Activated B cell treated with CpG ODN at 0.5 μM for 24 hours (primary cell): ENCODE measurements around the gene ANKRD13D. TPM values are rescaled to one million over a fixed set of nuclear protein-coding genes. Genes with fewer than 3 reads are reported as not detected.

Experiments
- ATAC-seq: fragments of 200-7000 bp; cut with Tn5 transposase; one replicate; pipeline ENCODE4 v1.10.0; 2021; ENCODE audit warnings: low read depth, mild to moderate bottlenecking, moderate library complexity
- CTCF ChIA-PET: fragments of 350-600 bp; sonication (Branson Sonifier 250); formaldehyde crosslinking; loops from one replicate; lab custom pipeline; 2021; ENCODE audit warnings: antibody characterized with exemption; lab: Charles Lee
- POLR2A ChIA-PET: fragments of 350-600 bp; sonication (Branson Sonifier 250); formaldehyde crosslinking; loops from one replicate; lab custom pipeline; 2021; ENCODE audit warnings: antibody characterized with exemption; lab: Charles Lee
- DNase-seq: peaks from one replicate; pipeline ENCODE4 v3.0.0; 2022
- H3K27ac Mint-ChIP-seq: one replicate; pipeline ENCODE4 v1.8.0; 2020; ENCODE audit warnings: mixed read lengths
- H3K27me3 Mint-ChIP-seq: one replicate; pipeline ENCODE4 v1.8.0; 2021; ENCODE audit warnings: mixed read lengths
- H3K36me3 Mint-ChIP-seq: one replicate; pipeline ENCODE4 v1.8.0; 2021; ENCODE audit warnings: low read depth, mixed read lengths
- H3K4me1 Mint-ChIP-seq: one replicate; pipeline ENCODE4 v1.8.0; 2021; ENCODE audit warnings: mixed read lengths
- H3K4me3 Mint-ChIP-seq: one replicate; pipeline ENCODE4 v1.8.0; 2020; ENCODE audit warnings: mild to moderate bottlenecking, mixed read lengths
- H3K9me3 Mint-ChIP-seq: one replicate; pipeline ENCODE4 v1.8.0; 2020; ENCODE audit warnings: mixed read lengths
- intact Hi-C: fragments of 100-400 bp; cut with micrococcal nuclease; formaldehyde crosslinking; loops from one replicate; pipeline ENCODE4 v1.15.1; 2024
- total RNA-seq: library from RNA; stranded (reverse); gene quantifications from 2 replicates; pipeline ENCODE4 v1.2.3, GENCODE V29; 2022
- TF ChIP-seq, protein P1 (sequence below): fragments of 200-600 bp; IDR thresholded peaks from one replicate; pipeline ENCODE4 v1.8.0; 2022; ENCODE audit warnings: antibody characterized with exemption, mild to moderate bottlenecking

Gene ANKRD13D
- total RNA-seq, 1 donor from 2014 or later: 116 TPM

DNA sequence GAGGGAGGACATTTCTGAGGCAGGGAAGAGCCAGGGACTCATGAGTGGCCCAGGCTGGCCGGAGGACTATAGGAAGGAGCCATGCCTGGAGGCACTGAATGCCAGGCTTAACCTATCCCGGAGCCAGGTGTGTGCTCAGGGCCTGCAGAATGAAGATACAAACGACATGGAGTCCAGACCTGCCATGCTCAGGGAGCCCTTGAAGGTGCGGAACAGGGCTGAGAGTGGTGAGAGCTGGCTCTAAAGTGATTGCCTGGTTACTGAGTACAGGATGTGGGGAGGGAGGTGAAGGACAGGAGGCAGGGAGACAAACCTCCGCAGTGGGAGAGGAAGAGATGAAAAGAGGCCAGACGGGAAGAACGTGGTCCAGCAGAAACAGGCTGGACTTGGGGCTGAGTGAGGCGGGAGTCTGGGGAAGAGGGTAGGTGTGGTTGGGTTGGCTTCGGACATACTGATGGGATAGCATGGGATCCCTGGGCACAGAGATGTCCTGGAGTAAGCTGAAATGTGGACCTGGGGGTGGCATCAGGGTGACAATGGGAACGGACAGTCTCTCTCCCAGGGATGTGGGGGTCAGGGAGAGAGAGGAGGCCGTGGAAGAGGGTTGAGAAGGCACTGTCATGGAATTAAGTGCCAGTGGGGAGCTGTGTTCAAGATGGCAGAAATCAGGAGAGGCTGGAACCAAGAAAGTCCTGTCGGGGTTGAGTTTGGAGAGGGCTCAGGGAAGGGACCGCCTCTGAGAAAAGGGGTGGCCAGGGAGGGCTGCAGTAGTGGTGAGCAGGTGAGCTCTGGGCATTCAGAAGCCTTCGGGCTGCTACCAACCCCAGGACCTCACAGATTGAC lies 1.5 kb upstream of the ANKRD13D start:
- Mint-ChIP-seq H3K4me3 (peak overlapping the region; percentile 80), H3K9me3 (no peaks in the 10 kb centered on the region), H3K4me1 (peaks cover 39% of the 10 kb centered on the region), H3K27ac (peak overlapping the region; percentile 98), H3K36me3 (peaks cover 61% of the 10 kb centered on the region), H3K27me3 (no peaks in the 10 kb centered on the region)
- POLR2A ChIA-PET: interaction anchor here (0.6 to 8.7 kb wide), 20 partner anchors 10 to 327 kb away, joined by 3 to 280 read pairs (median 14); partner anchors contain the start of genes CLCF1, GRK2, KDM2A and POLD4
- ATAC-seq (no peak), DNase-seq (no peak)
- TF ChIP-seq, protein P1, sequence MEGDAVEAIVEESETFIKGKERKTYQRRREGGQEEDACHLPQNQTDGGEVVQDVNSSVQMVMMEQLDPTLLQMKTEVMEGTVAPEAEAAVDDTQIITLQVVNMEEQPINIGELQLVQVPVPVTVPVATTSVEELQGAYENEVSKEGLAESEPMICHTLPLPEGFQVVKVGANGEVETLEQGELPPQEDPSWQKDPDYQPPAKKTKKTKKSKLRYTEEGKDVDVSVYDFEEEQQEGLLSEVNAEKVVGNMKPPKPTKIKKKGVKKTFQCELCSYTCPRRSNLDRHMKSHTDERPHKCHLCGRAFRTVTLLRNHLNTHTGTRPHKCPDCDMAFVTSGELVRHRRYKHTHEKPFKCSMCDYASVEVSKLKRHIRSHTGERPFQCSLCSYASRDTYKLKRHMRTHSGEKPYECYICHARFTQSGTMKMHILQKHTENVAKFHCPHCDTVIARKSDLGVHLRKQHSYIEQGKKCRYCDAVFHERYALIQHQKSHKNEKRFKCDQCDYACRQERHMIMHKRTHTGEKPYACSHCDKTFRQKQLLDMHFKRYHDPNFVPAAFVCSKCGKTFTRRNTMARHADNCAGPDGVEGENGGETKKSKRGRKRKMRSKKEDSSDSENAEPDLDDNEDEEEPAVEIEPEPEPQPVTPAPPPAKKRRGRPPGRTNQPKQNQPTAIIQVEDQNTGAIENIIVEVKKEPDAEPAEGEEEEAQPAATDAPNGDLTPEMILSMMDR: no peak
- intact Hi-C loops: loop anchor here (1.0 to 5.0 kb wide), 5 partner anchors 10 to 65 kb away; partner anchors contain the start of gene POLD4
- CTCF ChIA-PET: interaction anchor here (0.7 to 3.5 kb wide), 9 partner anchors 10 to 94 kb away, joined by 3 to 20 read pairs (median 7); no protein-coding TSS in a partner anchor

DNA sequence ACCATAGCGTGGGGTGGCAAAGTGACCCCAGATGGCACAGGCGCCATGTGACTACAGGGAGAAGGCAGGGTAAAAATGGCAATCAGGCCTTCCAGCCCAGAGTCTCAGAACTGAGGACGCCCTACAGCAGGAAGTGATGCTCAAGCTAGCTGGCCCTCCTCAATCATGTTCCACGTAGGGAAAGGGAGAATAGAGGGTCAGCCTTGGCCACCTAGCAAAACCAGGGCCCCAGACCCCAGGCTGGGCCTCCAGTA lies 978 bp upstream of the ANKRD13D start:
- Mint-ChIP-seq H3K36me3 (peaks cover 61% of the 10 kb centered on the region), H3K9me3 (no peaks in the 10 kb centered on the region), H3K27me3 (no peaks in the 10 kb centered on the region), H3K27ac (peak overlapping the region; percentile 98), H3K4me1 (peaks cover 45% of the 10 kb centered on the region), H3K4me3 (peak overlapping the region; percentile 80)
- TF ChIP-seq, protein P1: no peak
- DNase-seq: no peak
- ATAC-seq: no peak
- POLR2A ChIA-PET: interaction anchor here (0.6 to 8.7 kb wide), 21 partner anchors 10 to 326 kb away, joined by 3 to 280 read pairs (median 13); partner anchors contain the start of genes CLCF1, GRK2, KDM2A and POLD4
- CTCF ChIA-PET: interaction anchor here (0.7 to 3.5 kb wide), 10 partner anchors 10 to 93 kb away, joined by 3 to 20 read pairs (median 9); no protein-coding TSS in a partner anchor
- intact Hi-C loops: loop anchor here (1.0 to 5.0 kb wide), 5 partner anchors 11 to 64 kb away; partner anchors contain the start of gene POLD4

DNA sequence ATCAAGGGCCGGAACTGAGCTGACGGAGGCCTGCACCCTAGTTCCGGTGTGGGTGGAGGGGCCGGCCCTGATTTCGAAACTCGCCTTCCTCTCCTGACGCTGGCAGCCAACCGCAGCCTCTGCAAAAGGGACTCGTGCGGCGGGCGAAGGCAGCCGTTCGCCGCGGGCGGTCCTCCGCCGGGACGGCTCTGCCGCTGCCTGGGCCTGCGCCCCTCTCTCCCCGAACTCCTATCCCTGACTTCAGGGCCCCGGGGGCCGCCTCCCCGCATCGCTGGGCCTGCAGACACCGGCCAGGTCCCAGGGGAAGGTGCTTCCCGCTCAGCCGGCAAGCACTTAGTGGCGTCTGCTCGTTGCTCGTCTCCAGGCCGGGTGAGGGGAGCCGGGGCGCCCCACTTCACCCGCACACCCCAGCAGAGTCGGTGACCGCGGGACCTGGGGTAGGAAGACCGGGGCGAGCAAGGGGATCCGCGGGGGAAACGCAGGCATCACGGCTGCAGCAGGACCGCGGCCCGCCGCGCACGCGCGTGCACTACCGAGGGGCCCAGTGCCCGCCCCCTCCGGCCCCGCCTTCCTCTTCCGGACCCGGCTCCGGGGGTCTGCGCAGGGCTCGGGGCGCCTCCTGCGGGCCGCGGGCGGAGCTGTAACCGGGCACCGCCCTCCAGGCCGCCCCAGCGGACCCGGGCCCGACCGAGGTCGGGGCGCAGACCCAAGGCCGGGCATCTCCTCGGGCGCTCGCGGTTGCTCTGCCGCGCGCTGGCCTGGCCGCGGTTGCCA lies 464 bp upstream of the ANKRD13D start:
- H3K4me1 Mint-ChIP-seq: peaks cover 46% of the 10 kb centered on the region
- intact Hi-C loops: loop anchor here (1.0 to 5.0 kb wide), 6 partner anchors 11 to 64 kb away; partner anchors contain the start of gene POLD4
- TF ChIP-seq, protein P1: no peak
- ChIA-PET CTCF (interaction anchor here (1.0 to 3.5 kb wide), 10 partner anchors 11 to 93 kb away, joined by 3 to 20 read pairs (median 9); partner anchors contain the start of gene POLD4), POLR2A (interaction anchor here (0.6 to 8.7 kb wide), 27 partner anchors 11 to 325 kb away, joined by 3 to 280 read pairs (median 5); partner anchors contain the start of genes CLCF1, GRK2, GSTP1 and KDM2A)
- DNase-seq: peak; percentile 96
- peak overlapping the region; percentile 80 for H3K4me3 Mint-ChIP-seq
- no peaks in the 10 kb centered on the region for H3K27me3 Mint-ChIP-seq
- H3K9me3 Mint-ChIP-seq: no peaks in the 10 kb centered on the region
- H3K36me3 Mint-ChIP-seq: peaks cover 58% of the 10 kb centered on the region
- peak overlapping the region; percentile 98 for H3K27ac Mint-ChIP-seq
- peak; percentile 76 for ATAC-seq

DNA sequence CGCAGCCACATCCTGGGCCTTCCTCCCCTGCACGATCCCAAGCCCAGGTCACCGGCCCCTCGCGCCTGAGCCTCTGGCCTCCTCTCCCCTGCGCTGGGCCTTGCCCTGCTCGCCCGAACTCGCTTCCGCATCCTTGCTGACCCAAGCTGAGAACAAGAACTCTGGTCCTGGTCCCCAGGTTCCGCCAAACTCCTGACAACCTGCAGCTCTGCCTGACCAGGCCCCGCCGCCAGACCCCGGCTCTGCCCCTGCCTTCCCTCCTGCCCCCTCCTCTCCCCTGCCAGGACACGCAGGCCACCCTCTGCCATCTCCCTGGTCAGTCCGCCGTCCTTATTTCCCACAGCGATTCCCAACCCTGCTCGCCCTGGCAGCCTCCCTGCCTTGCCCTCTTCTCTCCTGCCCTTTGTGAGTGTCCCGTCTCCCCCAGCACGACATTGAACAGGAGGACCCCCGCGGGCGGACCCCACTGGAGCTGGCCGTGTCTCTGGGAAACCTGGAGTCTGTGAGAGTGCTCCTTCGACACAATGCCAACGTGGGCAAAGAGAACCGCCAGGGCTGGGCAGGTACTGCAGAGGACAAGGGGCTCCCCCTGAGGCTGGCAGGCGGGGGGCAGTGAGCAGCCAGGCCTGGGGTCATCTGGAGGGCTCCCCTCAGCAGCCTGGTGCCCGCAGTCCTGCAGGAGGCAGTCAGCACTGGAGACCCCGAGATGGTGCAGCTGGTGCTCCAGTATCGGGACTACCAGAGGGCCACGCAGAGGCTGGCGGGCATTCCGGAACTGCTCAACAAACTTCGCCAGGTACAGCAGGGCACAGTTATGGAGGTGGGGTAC lies 762 bp downstream of the ANKRD13D start:
- Mint-ChIP-seq H3K9me3 (no peaks in the 10 kb centered on the region), H3K27me3 (no peaks in the 10 kb centered on the region), H3K36me3 (peaks cover 55% of the 10 kb centered on the region), H3K27ac (peak overlapping the region; percentile 88), H3K4me1 (peaks cover 52% of the 10 kb centered on the region), H3K4me3 (peak overlapping the region; percentile 90)
- no peak for DNase-seq
- ChIA-PET POLR2A (interaction anchor here (0.7 to 8.7 kb wide), 17 partner anchors 12 to 171 kb away, joined by 3 to 280 read pairs (median 14); partner anchors contain the start of genes CLCF1, GRK2, KDM2A and POLD4), CTCF (interaction anchor here (1.0 to 3.0 kb wide), 6 partner anchors 19 to 63 kb away, joined by 4 to 20 read pairs (median 8); partner anchors contain the start of gene POLD4)
- TF ChIP-seq, protein P1: no peak
- intact Hi-C loops: loop anchor here (1.0 to 5.0 kb wide), 2 partner anchors 28 to 62 kb away; partner anchors contain the start of gene POLD4
- no peak for ATAC-seq
